OCI-LY1 (cell line): ENCODE data around the gene SPATS2L.

Experiments
- CTCF ChIP-seq: fragments of 200-600 bp; sonication (generic), shearing (Covaris generic); IDR thresholded peaks from 2 replicates; pipeline ENCODE4 v1.5.1; 2017; ENCODE audit warnings: mild to moderate bottlenecking, antibody characterized with exemption, low read length, moderate library complexity, mixed read lengths
- EZH2 ChIP-seq: fragments of 200-600 bp; sonication (generic), shearing (Covaris generic); IDR thresholded peaks from 2 replicates; pipeline ENCODE4 v1.8.0; 2017; ENCODE audit warnings: borderline replicate concordance, mixed run types, mild to moderate bottlenecking, antibody characterized with exemption, low read length, moderate library complexity, mixed read lengths

GRCh38 chr2:200360364-200360763 lies 53.9 kb downstream of the SPATS2L start:
- TF ChIP-seq CTCF (no peak), EZH2 (no peak)
